Caco-2 (cell line): ENCODE results near the gene RNF19B. TPM values are rescaled to one million over a fixed set of nuclear protein-coding genes. Genes with fewer than 3 reads are reported as not detected.

Experiments
- BruUV-seq: library from RNA; stranded (reverse); fragments of 400-500 nt; replicated peaks from 2 replicates; lab custom pipeline; 2021; lab: Mats Ljungman, UMichigan
- CTCF ChIA-PET: fragments of 300-600 bp; sonication (Branson Sonifier 250); formaldehyde crosslinking; loops from one replicate; lab custom pipeline; 2022; ENCODE audit warnings: antibody characterized with exemption; lab: Charles Lee
- POLR2A ChIA-PET: fragments of 300-600 bp; sonication (Branson Sonifier 250); formaldehyde crosslinking; loops from one replicate; lab custom pipeline; 2022; ENCODE audit warnings: antibody characterized with exemption; lab: Charles Lee
- DNase-seq, 2 experiments: peaks; one replicate each; pipeline versions ENCODE4 v3.0.0 to v3.0.0-alpha.2; 2020 to 2022
- H3K27me3 ChIP-seq: replicated peaks from 2 replicates; pipeline ENCODE4 v1.6.0; 2011; ENCODE audit warnings: low read length; ENCODE audit not compliant: control insufficient read depth, insufficient read depth
- H3K36me3 ChIP-seq: 2 replicates; pipeline ENCODE4 v1.5.1; 2011; ENCODE audit warnings: low read length; ENCODE audit not compliant: control insufficient read depth, insufficient read depth
- H3K4me1 ChIP-seq: fragments of 250-450 bp; sonication (Bioruptor Pico); 2 replicates; pipeline ENCODE4 v1.5.1; 2020; ENCODE audit warnings: mild to moderate bottlenecking
- H3K4me3 ChIP-seq: 2 replicates; pipeline ENCODE4 v1.5.1; 2011; ENCODE audit warnings: low read depth, mild to moderate bottlenecking, control low read depth, low read length
- H3K9me3 ChIP-seq: fragments of 250-450 bp; sonication (Bioruptor Pico); 2 replicates; pipeline ENCODE4 v1.5.1; 2020; ENCODE audit warnings: mild to moderate bottlenecking, moderate library complexity
- H3K27ac Mint-ChIP-seq: one replicate; pipeline ENCODE4 v1.8.0; 2022; ENCODE audit warnings: mixed read lengths; ENCODE audit not compliant: unreplicated experiment
- H3K27me3 Mint-ChIP-seq: one replicate; pipeline ENCODE4 v1.8.0; 2022; ENCODE audit warnings: mixed read lengths; ENCODE audit not compliant: insufficient read depth, unreplicated experiment
- H3K36me3 Mint-ChIP-seq: one replicate; pipeline ENCODE4 v1.8.0; 2022; ENCODE audit warnings: mild to moderate bottlenecking, mixed read lengths; ENCODE audit not compliant: insufficient read depth, unreplicated experiment
- H3K4me1 Mint-ChIP-seq: one replicate; pipeline ENCODE4 v1.8.0; 2022; ENCODE audit warnings: low read depth, mixed read lengths; ENCODE audit not compliant: unreplicated experiment
- H3K4me3 Mint-ChIP-seq: one replicate; pipeline ENCODE4 v1.8.0; 2022; ENCODE audit warnings: mild to moderate bottlenecking, moderate library complexity, mixed read lengths; ENCODE audit not compliant: unreplicated experiment
- H3K9me3 Mint-ChIP-seq: one replicate; pipeline ENCODE4 v1.8.0; 2022; ENCODE audit warnings: mixed read lengths; ENCODE audit not compliant: unreplicated experiment
- CTCF ChIP-seq, 2 experiments: fragments of 200-600 bp in 1 of 2; IDR thresholded peaks; 1 replicate in 1 of 2; 2 replicates in 1 of 2; pipeline versions ENCODE4 v1.5.1 to v1.8.0; 2011 to 2022; ENCODE audit warnings: antibody characterized with exemption in 1 of 2, control low read depth in 1 of 2, inconsistent platforms in 1 of 2, low read depth in 1 of 2, low read length in 1 of 2, mild to moderate bottlenecking in 1 of 2, moderate library complexity in 1 of 2; ENCODE audit not compliant: insufficient read depth in 1 of 2, severe bottlenecking in 1 of 2, unreplicated experiment in 1 of 2
- intact Hi-C: fragments of 100-400 bp; cut with micrococcal nuclease; formaldehyde crosslinking; loops from one replicate; pipeline ENCODE4 v1.10.0; 2022; ENCODE audit not compliant: unreplicated experiment
- total RNA-seq: library from RNA; stranded (reverse); gene quantifications from 2 replicates; pipeline ENCODE4 v1.2.3, GENCODE V29; 2022

Gene RNF19B
- total RNA-seq, 1 experiment from 2014 or later = 14.5 TPM

GRCh38 chr1:33010932-33011731 lies 46.5 kb upstream of the RNF19B start:
- Mint-ChIP-seq H3K9me3 (no peaks in the 10 kb centered on the region), H3K36me3 (peaks cover 40% of the 10 kb centered on the region), H3K4me3 (no peak overlapping the region), H3K4me1 (peaks cover 31% of the 10 kb centered on the region), H3K27ac (no peak overlapping the region), H3K27me3 (no peaks in the 10 kb centered on the region)
- ChIA-PET CTCF (no interaction called here), POLR2A (no interaction called here)
- no peaks in the 10 kb centered on the region for H3K9me3 ChIP-seq
- intact Hi-C loops = no loop called here
- BruUV-seq = no TSS peak
- no peaks in the 10 kb centered on the region for H3K36me3 ChIP-seq
- DNase-seq = no peak
- peaks cover 43% of the 10 kb centered on the region for H3K4me1 ChIP-seq
- no peak overlapping the region for H3K4me3 ChIP-seq
- no peak for TF ChIP-seq CTCF (IDR thresholded peaks at IDR 0.05; ENCODE audit: insufficient read depth in 1 of 2, low read depth in 1 of 2, low read length in 1 of 2, severe bottlenecking in 1 of 2, unreplicated experiment in 1 of 2)
- H3K27me3 ChIP-seq = no peaks in the 10 kb centered on the region

- Mint-ChIP-seq H3K27ac (peak overlapping the region; percentile 70), H3K27me3 (no peaks in the 10 kb centered on the region), H3K4me1 (peaks cover 40% of the 10 kb centered on the region), H3K9me3 (no peaks in the 10 kb centered on the region), H3K36me3 (peaks cover 49% of the 10 kb centered on the region), H3K4me3 (no peak overlapping the region)
- ChIA-PET POLR2A (no interaction called here), CTCF (interaction anchor here (0.9 kb wide), 1 partner anchor 77 kb away, joined by 3 read pairs; no protein-coding TSS in a partner anchor)
- no TSS peak for BruUV-seq
- peaks cover 56% of the 10 kb centered on the region for H3K4me1 ChIP-seq
- no peaks in the 10 kb centered on the region for H3K9me3 ChIP-seq
- H3K27me3 ChIP-seq = no peaks in the 10 kb centered on the region
- intact Hi-C loops = loop anchor here (5.0 kb wide), 1 partner anchor 62 kb away; no protein-coding TSS in a partner anchor
- TF ChIP-seq CTCF (IDR thresholded peaks at IDR 0.05; ENCODE audit: insufficient read depth in 1 of 2, low read depth in 1 of 2, low read length in 1 of 2, severe bottlenecking in 1 of 2, unreplicated experiment in 1 of 2) = no peak
- H3K36me3 ChIP-seq = no peaks in the 10 kb centered on the region
- H3K4me3 ChIP-seq = no peak overlapping the region
- DNase-seq = no peak
Measured at GRCh38 chr1:33009561-33009960, 45.0 kb upstream of the RNF19B start.

- no peak overlapping the region for H3K4me3 ChIP-seq
- no peak overlapping the region for H3K4me3 Mint-ChIP-seq
- H3K27ac Mint-ChIP-seq = no peak overlapping the region
- no TSS peak for BruUV-seq
- no peak for TF ChIP-seq CTCF (IDR thresholded peaks at IDR 0.05; ENCODE audit: insufficient read depth in 1 of 2, low read depth in 1 of 2, low read length in 1 of 2, severe bottlenecking in 1 of 2, unreplicated experiment in 1 of 2)
- no peaks in the 10 kb centered on the region for H3K36me3 ChIP-seq
- H3K4me1 Mint-ChIP-seq = peaks cover 32% of the 10 kb centered on the region
- no peaks in the 10 kb centered on the region for H3K9me3 Mint-ChIP-seq
- H3K27me3 Mint-ChIP-seq = no peaks in the 10 kb centered on the region
- ChIA-PET CTCF (interaction anchor here (0.9 to 1.3 kb wide), 3 partner anchors 16 to 75 kb away, joined by 3 to 5 read pairs (median 3); partner anchors contain the start of gene AZIN2), POLR2A (no interaction called here)
- H3K27me3 ChIP-seq = no peaks in the 10 kb centered on the region
- H3K4me1 ChIP-seq = peaks cover 49% of the 10 kb centered on the region
- DNase-seq = peak; percentile 40 to 43
- no peaks in the 10 kb centered on the region for H3K9me3 ChIP-seq
- peaks cover 42% of the 10 kb centered on the region for H3K36me3 Mint-ChIP-seq
- intact Hi-C loops = loop anchor here (5.0 kb wide), 1 partner anchor 61 kb away; no protein-coding TSS in a partner anchor
Measured at GRCh38 chr1:33008051-33008914, 43.7 kb upstream of the RNF19B start.
